ENCODE data around the gene DMRTA1.
"Not testable (repeated sequence)": the region's sequence is repeated elsewhere in the genome, so short reads cannot be mapped to it uniquely, and the experiment has no call there.

- TF ChIP-seq CTCF (conservative IDR thresholded peaks at IDR 0.05 in 1 of 2, IDR thresholded peaks at IDR 0.05 in 1 of 2; ENCODE audit: low read depth in 1 of 2, low read length in 2 of 2); EZH2 (IDR thresholded peaks at IDR 0.05; ENCODE audit: low read length, missing control alignments): not testable (repeated sequence)
These were observed 49.6 kb downstream of the DMRTA1 start for GRCh38 chr9:22496197-22496596.
